ENCODE measurements around the gene NEK4. TPM values are rescaled to one million over a fixed set of nuclear protein-coding genes. Genes with fewer than 3 reads are reported as not detected.
"Not testable (repeated sequence)": the region's sequence is repeated elsewhere in the genome, so short reads cannot be mapped to it uniquely, and the experiment has no call there.

NEK4 gene
- total RNA-seq, 1 donor from 2014 or later = 31.4 TPM

- intact Hi-C loops (cut with DNase I) = no loop called here
- no peak for ATAC-seq
These were observed 11.9 kb upstream of the NEK4 start for GRCh38 chr3:52782412-52783210.

GRCh38 chr3:52781741-52782140 lies 11.0 kb upstream of the NEK4 start:
- no peak for ATAC-seq
- no peak for DNase-seq (ENCODE audit: low spot score)
- intact Hi-C loops (cut with DNase I) = no loop called here

More at GRCh38 chr3:52782412-52783210, 11.9 kb upstream of the NEK4 start:
- peak; percentile 31 for DNase-seq (ENCODE audit: low spot score)

GRCh38 chr3:52779837-52780585 lies 9.3 kb upstream of the NEK4 start:
- DNase-seq (ENCODE audit: low spot score) = peak; percentile 31
- ATAC-seq = no peak
- intact Hi-C loops (cut with DNase I) = no loop called here

- ATAC-seq (no peak), DNase-seq (ENCODE audit: low spot score) (peak; percentile 35)
- intact Hi-C loops (cut with DNase I) = no loop called here
These were observed 8.5 kb upstream of the NEK4 start for GRCh38 chr3:52779011-52779836.

- no peak for ATAC-seq
- peak; percentile 30 for DNase-seq (ENCODE audit: low spot score)
- intact Hi-C loops (cut with DNase I) = no loop called here
These were observed 7.4 kb upstream of the NEK4 start for GRCh38 chr3:52777959-52778805.

- no peak for DNase-seq (ENCODE audit: low spot score)
- ATAC-seq = no peak
- intact Hi-C loops (cut with DNase I) = no loop called here
These were observed 6.6 kb upstream of the NEK4 start, which contains the start of gene ITIH1 for GRCh38 chr3:52777127-52777958. Gene ITIH1 (plus strand): TSS chr3:52777599. CDS start chr3:52777616, 17 bp downstream.

- ATAC-seq; intact Hi-C loops (cut with DNase I); DNase-seq (ENCODE audit: low spot score): not testable (repeated sequence)
These were observed 5.7 kb upstream of the NEK4 start for GRCh38 chr3:52776486-52776885.

GRCh38 chr3:52775877-52776276 lies 5.1 kb upstream of the NEK4 start:
- intact Hi-C loops (cut with DNase I) = no loop called here
- no peak for DNase-seq (ENCODE audit: low spot score)

GRCh38 chr3:52774901-52775864 lies 4.4 kb upstream of the NEK4 start:
- intact Hi-C loops (cut with DNase I) = no loop called here
- DNase-seq (ENCODE audit: low spot score) (no peak), ATAC-seq (no peak)

More at GRCh38 chr3:52775877-52776276, 5.1 kb upstream of the NEK4 start:
- ATAC-seq = no peak

- ATAC-seq = no peak
- DNase-seq (ENCODE audit: low spot score) = peak; percentile 19
- intact Hi-C loops (cut with DNase I) = no loop called here
These were observed 3.5 kb upstream of the NEK4 start for GRCh38 chr3:52774066-52774713.

GRCh38 chr3:52773361-52774065 lies 2.8 kb upstream of the NEK4 start:
- intact Hi-C loops (cut with DNase I) = no loop called here
- no peak for DNase-seq (ENCODE audit: low spot score)
- ATAC-seq = no peak

GRCh38 chr3:52771702-52772101 lies 962 bp upstream of the NEK4 start:
- ATAC-seq (no peak), DNase-seq (ENCODE audit: low spot score) (no peak)
- intact Hi-C loops (cut with DNase I) = no loop called here

- DNase-seq (ENCODE audit: low spot score) = no peak
- intact Hi-C loops (cut with DNase I) = no loop called here
- peak; percentile 46 for ATAC-seq
These were observed 568 bp upstream of the NEK4 start for GRCh38 chr3:52771334-52771681.

GRCh38 chr3:52769786-52770455 lies 819 bp downstream of the NEK4 start:
- intact Hi-C loops (cut with DNase I) = no loop called here
- DNase-seq (ENCODE audit: low spot score) = no peak
- no peak for ATAC-seq

- intact Hi-C loops (cut with DNase I) = no loop called here
- no peak for DNase-seq (ENCODE audit: low spot score)
- ATAC-seq = no peak
These were observed 7.3 kb downstream of the NEK4 start for GRCh38 chr3:52763466-52763865.

Data from sciatic nerve (tissue), 2 donors.